Measurements from ENCODE around the gene SNCB.
"Not testable (repeated sequence)": the region's sequence is repeated elsewhere in the genome, so short reads cannot be mapped to it uniquely, and the experiment has no call there.

The SNCB gene

GRCh38 chr5:176621661-176622079, 8.7 kb downstream of the SNCB start:
- DNase-seq = no peak

- no peak for DNase-seq
Measured at GRCh38 chr5:176620333-176620981, 9.9 kb downstream of the SNCB start.

- no peak for DNase-seq
Measured at GRCh38 chr5:176619569-176620332, 10.6 kb downstream of the SNCB start.

- DNase-seq = peak; percentile 88 to 91
Measured at GRCh38 chr5:176619203-176619568, 11.1 kb downstream of the SNCB start.

- DNase-seq = no peak
Measured at GRCh38 chr5:176618783-176619182, 11.6 kb downstream of the SNCB start.

- DNase-seq = no peak
Measured at GRCh38 chr5:176616511-176616910, 13.8 kb downstream of the SNCB start.

- no peak for DNase-seq
Measured at GRCh38 chr5:176614805-176615478, 15.4 kb downstream of the SNCB start.

- no peak for DNase-seq
Measured at GRCh38 chr5:176612855-176613254, 17.5 kb downstream of the SNCB start.

GRCh38 chr5:176612008-176612407, 18.3 kb downstream of the SNCB start:
- DNase-seq = no peak

- peak; percentile 69 to 75 for DNase-seq
Measured at GRCh38 chr5:176611435-176611834, 18.9 kb downstream of the SNCB start.

GRCh38 chr5:176610435-176610773, 19.9 kb downstream of the SNCB start:
- DNase-seq = no peak

GRCh38 chr5:176609724-176610434, 20.5 kb downstream of the SNCB start, which contains the start of gene GPRIN1:
GPRIN1 (minus strand) TSS chr5:176610156; CDS start chr5:176599834, 10,322 bp downstream.
- DNase-seq = peak; percentile 73 to 81

GRCh38 chr5:176608937-176609723, 21.2 kb downstream of the SNCB start:
- peak; percentile 41 to 55 for DNase-seq

- DNase-seq = no peak
Measured at GRCh38 chr5:176608142-176608705, 22.1 kb downstream of the SNCB start.

GRCh38 chr5:176606875-176607274, 23.5 kb downstream of the SNCB start:
- DNase-seq = no peak

GRCh38 chr5:176606032-176606431, 24.3 kb downstream of the SNCB start:
- DNase-seq = no peak

- DNase-seq = no peak
Measured at GRCh38 chr5:176603091-176603490, 27.2 kb downstream of the SNCB start.

GRCh38 chr5:176601901-176602482, 28.3 kb downstream of the SNCB start:
- no peak for DNase-seq

GRCh38 chr5:176599749-176600430, 30.4 kb downstream of the SNCB start:
- DNase-seq = not testable (repeated sequence)

- DNase-seq = peak; percentile 39 to 43
Measured at GRCh38 chr5:176597417-176598389, 32.6 kb downstream of the SNCB start.

Measured in activated T-cell treated with anti-CD3 and anti-CD28 coated beads, Interleukin-2, amount 50 U/mL, for 48 hours (primary cell).